ENCODE measurements around the gene DNAJC7.
A peak's percentile ranks its signal among the peaks of the same experiment; 100 is the strongest.

The DNAJC7 gene

GRCh38 chr17:42016941-42017865 lies at the start of gene DNAJC7:
Gene DNAJC7, minus strand, starts transcription at chr17:42017439. Its CDS starts 23 bp downstream, at chr17:42017416.
- H3K4me3 ChIP-seq (ENCODE audit: low read depth, low read length): peak within 1 kb of the TSS; percentile 97
- peak; percentile 65 for DNase-seq (ENCODE audit: low read depth)
- TF ChIP-seq, protein P1, sequence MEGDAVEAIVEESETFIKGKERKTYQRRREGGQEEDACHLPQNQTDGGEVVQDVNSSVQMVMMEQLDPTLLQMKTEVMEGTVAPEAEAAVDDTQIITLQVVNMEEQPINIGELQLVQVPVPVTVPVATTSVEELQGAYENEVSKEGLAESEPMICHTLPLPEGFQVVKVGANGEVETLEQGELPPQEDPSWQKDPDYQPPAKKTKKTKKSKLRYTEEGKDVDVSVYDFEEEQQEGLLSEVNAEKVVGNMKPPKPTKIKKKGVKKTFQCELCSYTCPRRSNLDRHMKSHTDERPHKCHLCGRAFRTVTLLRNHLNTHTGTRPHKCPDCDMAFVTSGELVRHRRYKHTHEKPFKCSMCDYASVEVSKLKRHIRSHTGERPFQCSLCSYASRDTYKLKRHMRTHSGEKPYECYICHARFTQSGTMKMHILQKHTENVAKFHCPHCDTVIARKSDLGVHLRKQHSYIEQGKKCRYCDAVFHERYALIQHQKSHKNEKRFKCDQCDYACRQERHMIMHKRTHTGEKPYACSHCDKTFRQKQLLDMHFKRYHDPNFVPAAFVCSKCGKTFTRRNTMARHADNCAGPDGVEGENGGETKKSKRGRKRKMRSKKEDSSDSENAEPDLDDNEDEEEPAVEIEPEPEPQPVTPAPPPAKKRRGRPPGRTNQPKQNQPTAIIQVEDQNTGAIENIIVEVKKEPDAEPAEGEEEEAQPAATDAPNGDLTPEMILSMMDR (IDR thresholded peaks at IDR 0.05; ENCODE audit: control insufficient read depth, extremely low read depth, insufficient read depth): no peak

DNA sequence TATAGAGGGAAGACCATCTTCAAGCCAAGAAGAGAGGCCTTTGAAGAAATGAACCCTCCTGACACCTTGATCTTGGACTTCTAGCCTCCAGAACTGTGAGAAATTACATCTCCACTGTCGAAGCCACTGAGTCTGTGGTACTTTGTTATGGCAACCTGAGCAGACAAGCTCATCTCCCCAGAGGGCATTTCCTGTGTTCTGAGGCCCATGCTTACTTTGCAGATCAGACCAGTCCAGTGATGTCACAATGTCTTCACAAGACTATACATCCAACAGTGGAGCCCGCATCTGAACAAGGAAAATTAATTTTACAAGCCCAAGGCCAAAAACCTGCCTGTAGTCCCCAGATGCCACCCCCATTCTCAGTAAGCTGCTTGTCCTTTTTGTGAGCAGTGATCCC lies 48.0 kb upstream of the DNAJC7 start:
- no peak overlapping the region for H3K4me3 ChIP-seq (ENCODE audit: low read depth, low read length)
- no peak for DNase-seq (ENCODE audit: low read depth)
- TF ChIP-seq, protein P1 (IDR thresholded peaks at IDR 0.05; ENCODE audit: control insufficient read depth, extremely low read depth, insufficient read depth): no peak

DNA sequence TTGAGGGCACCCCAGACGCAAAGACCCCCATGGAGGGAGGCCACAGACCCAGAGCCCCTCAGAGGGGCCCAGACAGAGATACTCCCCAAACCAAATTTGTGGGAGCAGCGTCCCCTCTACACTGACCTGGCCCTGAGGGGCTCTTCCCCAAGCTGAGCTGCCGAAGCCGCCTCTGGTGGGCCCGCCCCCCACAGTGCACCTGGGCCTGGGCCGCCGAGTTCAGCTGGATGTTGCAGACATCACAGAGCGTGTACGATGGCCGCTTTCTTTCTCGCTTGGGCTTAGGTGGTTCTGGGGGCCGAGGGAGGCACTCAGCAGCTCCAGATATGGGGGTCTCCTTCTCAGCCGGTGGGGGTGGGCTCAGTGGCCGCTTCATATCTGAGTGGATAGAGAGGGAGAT lies 45.4 kb upstream of the DNAJC7 start:
- DNase-seq (ENCODE audit: low read depth): no peak
- no peak overlapping the region for H3K4me3 ChIP-seq (ENCODE audit: low read depth, low read length)
- TF ChIP-seq, protein P1 (IDR thresholded peaks at IDR 0.05; ENCODE audit: control insufficient read depth, extremely low read depth, insufficient read depth): no peak

GRCh38 chr17:42061646-42062487 lies 44.6 kb upstream of the DNAJC7 start:
- no peak for DNase-seq (ENCODE audit: low read depth)
- H3K4me3 ChIP-seq (ENCODE audit: low read depth, low read length): no peak overlapping the region
- TF ChIP-seq, protein P1 (IDR thresholded peaks at IDR 0.05; ENCODE audit: control insufficient read depth, extremely low read depth, insufficient read depth): no peak

DNA sequence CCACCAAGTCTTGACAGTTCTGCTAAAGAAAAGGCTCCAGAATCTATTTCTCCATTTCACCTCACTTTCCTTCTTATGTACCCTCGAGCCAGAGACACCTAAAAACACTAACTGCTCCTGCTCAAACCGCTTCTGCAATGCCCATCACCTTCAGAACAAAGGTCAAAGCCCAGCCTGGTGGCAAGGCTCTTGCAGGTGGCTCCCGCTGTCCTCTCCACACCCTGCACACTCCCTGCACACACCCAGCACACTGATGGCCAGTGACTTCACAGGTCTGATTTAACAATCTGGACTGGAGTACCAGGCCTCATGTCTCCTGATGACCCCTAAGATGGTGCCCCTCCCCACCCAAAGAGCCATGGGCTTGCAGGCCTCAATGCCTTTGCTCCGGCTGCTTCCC lies 43.0 kb upstream of the DNAJC7 start:
- no peak for DNase-seq (ENCODE audit: low read depth)
- TF ChIP-seq, protein P1 (IDR thresholded peaks at IDR 0.05; ENCODE audit: control insufficient read depth, extremely low read depth, insufficient read depth): no peak
- H3K4me3 ChIP-seq (ENCODE audit: low read depth, low read length): no peak overlapping the region

DNA sequence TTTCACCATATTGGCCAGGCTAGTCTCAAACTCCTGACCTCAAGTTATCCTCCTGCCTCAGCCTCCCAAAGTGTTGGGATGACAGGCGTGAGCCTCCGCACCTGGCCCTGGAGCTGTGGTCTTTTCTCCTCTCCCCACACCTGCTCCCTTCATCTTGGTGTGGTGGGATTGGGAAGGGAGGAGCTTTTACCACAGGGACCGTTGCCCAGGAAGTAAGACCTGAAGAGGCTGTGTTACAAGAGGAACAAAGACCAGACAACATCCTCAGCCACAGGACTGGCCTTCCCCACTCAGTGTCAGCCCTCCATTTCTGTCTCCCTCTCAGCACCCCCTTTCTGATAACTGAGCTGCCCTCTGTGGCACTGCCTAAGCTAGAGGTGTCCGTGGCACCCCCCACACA lies 42.6 kb upstream of the DNAJC7 start:
- DNase-seq (ENCODE audit: low read depth): no peak
- TF ChIP-seq, protein P1 (IDR thresholded peaks at IDR 0.05; ENCODE audit: control insufficient read depth, extremely low read depth, insufficient read depth): no peak
- H3K4me3 ChIP-seq (ENCODE audit: low read depth, low read length): no peak overlapping the region

All from LNCaP clone FGC (cell line).